HCT116 (cell line): ENCODE measurements around the gene DOLPP1.

Source experiments
- CTCF ChIP-seq, 3 experiments: fragments of 200-600 bp in 1 of 3; sonication (generic) in 1 of 3; IDR thresholded peaks in 2 of 3; conservative IDR thresholded peaks in 1 of 3; 2 replicates each; pipeline ENCODE4 v1.5.1; 2012 to 2017; ENCODE audit warnings: low read depth in 2 of 3, low read length in 2 of 3, antibody characterized with exemption in 1 of 3, borderline replicate concordance in 1 of 3, control low read depth in 1 of 3, mild to moderate bottlenecking in 1 of 3, mixed read lengths in 1 of 3, mixed run types in 1 of 3, moderate library complexity in 1 of 3; ENCODE audit not compliant: insufficient read depth in 1 of 3
- EZH2 ChIP-seq: fragments of 200-600 bp; sonication (generic); IDR thresholded peaks from 2 replicates; pipeline ENCODE4 v1.6.1; 2017; ENCODE audit warnings: antibody characterized with exemption, mixed run types
- JUND ChIP-seq: IDR thresholded peaks from 2 replicates; pipeline ENCODE4 v1.6.1; 2012
- POLR2A ChIP-seq: IDR thresholded peaks from 2 replicates; pipeline ENCODE4 v1.7.0; 2011; ENCODE audit warnings: borderline replicate concordance; ENCODE audit not compliant: insufficient read depth, insufficient read length; ENCODE audit errors: extremely low read depth
- POLR2AphosphoS5 ChIP-seq: IDR thresholded peaks from 2 replicates; pipeline ENCODE4 v1.6.1; 2011; ENCODE audit warnings: mild to moderate bottlenecking, low read depth, low read length, moderate library complexity
- YY1 ChIP-seq: IDR thresholded peaks from 2 replicates; pipeline ENCODE4 v1.6.1; 2011; ENCODE audit warnings: low read length, low read depth, moderate library complexity, mild to moderate bottlenecking; ENCODE audit not compliant: insufficient replicate concordance; ENCODE audit errors: extremely low read depth
- ZBTB33 ChIP-seq: IDR thresholded peaks from 2 replicates; pipeline ENCODE4 v1.6.1; 2011; ENCODE audit warnings: mild to moderate bottlenecking, low read length, moderate library complexity; ENCODE audit not compliant: insufficient replicate concordance; ENCODE audit errors: extremely low read depth
- ZNF274 ChIP-seq: fragments of 200-500 bp; sonication (Bioruptor generic); IDR thresholded peaks from 2 replicates; pipeline ENCODE4 v1.6.1; 2014; ENCODE audit warnings: mild to moderate bottlenecking, low read depth, low read length, inconsistent platforms

- TF ChIP-seq JUND (no peak), ZBTB33 (no peak), ZNF274 (no peak), CTCF (IDR thresholded peaks at IDR 0.05 in 2 of 3, conservative IDR thresholded peaks at IDR 0.05 in 1 of 3; ENCODE audit: borderline replicate concordance in 1 of 3, insufficient read depth in 1 of 3, low read depth in 2 of 3, low read length in 2 of 3) (no peak), POLR2A (no peak), EZH2 (no peak), YY1 (no peak), POLR2AphosphoS5 (no peak)
Measured at GRCh38 chr9:129100383-129101169, 19.7 kb downstream of the DOLPP1 start.
